ENCODE measurements around the gene GATA5.

- TF ChIP-seq EZH2 (IDR thresholded peaks at IDR 0.05; ENCODE audit: low read length, unreplicated experiment): no peak
- no peak for TF ChIP-seq CTCF (conservative IDR thresholded peaks at IDR 0.05; ENCODE audit: low read depth, low read length)
These were observed 3.5 kb downstream of the GATA5 start for GRCh38 chr20:62472138-62472940.
